Kidney (tissue), 14 donors: Measurements from ENCODE around the gene SCMH1. TPM values are rescaled to one million over a fixed set of nuclear protein-coding genes. Genes with fewer than 3 reads are reported as not detected.

ENCODE experiments used
- DNase-seq, 5 donors: peaks; one replicate each; pipeline ENCODE4 v3.0.0-alpha.2; 2013 to 2020
- FAIRE-seq: peaks from 2 replicates; lab custom pipeline; 2012; peaks lifted over from hg19 to GRCh38; lab: Jason Lieb, UNC
- H3K27ac ChIP-seq, 2 donors: one replicate each; pipeline ENCODE4 v1.7.0; 2013; ENCODE audit warnings: low read depth in 2 of 2, low read length in 2 of 2, inconsistent platforms in 1 of 2
- H3K27me3 ChIP-seq: one replicate; pipeline ENCODE4 v1.7.1; 2013; ENCODE audit warnings: low read length, inconsistent platforms; ENCODE audit not compliant: control insufficient read depth, insufficient read depth
- H3K36me3 ChIP-seq, 3 donors: one replicate each; pipeline versions ENCODE4 v1.7.0 to v1.7.1; 2013; ENCODE audit warnings: low read length in 3 of 3, control low read depth in 1 of 3, inconsistent platforms in 1 of 3; ENCODE audit not compliant: insufficient read depth in 3 of 3, control insufficient read depth in 2 of 3
- H3K4me1 ChIP-seq, 3 donors: one replicate each; pipeline versions ENCODE4 v1.7.0 to v1.7.1; 2013; ENCODE audit warnings: low read length in 3 of 3, inconsistent platforms in 1 of 3, low read depth in 1 of 3; ENCODE audit not compliant: control insufficient read depth in 2 of 3, insufficient read depth in 2 of 3
- H3K4me3 ChIP-seq, 3 donors: one replicate each; pipeline versions ENCODE4 v1.7.0 to v1.8.1; 2013; ENCODE audit warnings: low read length in 3 of 3, control low read depth in 1 of 3, inconsistent platforms in 1 of 3
- H3K9ac ChIP-seq, 3 donors: one replicate each; pipeline versions ENCODE4 v1.7.0 to v1.7.1; 2013; ENCODE audit warnings: low read length in 3 of 3, control low read depth in 1 of 3, inconsistent platforms in 1 of 3
- H3K9me3 ChIP-seq, 3 donors: one replicate each; pipeline versions ENCODE4 v1.7.0 to v1.7.1; 2013; ENCODE audit warnings: low read length in 3 of 3, control low read depth in 1 of 3, inconsistent platforms in 1 of 3; ENCODE audit not compliant: control insufficient read depth in 2 of 3, insufficient read depth in 1 of 3
- CTCF ChIP-seq: IDR thresholded peaks from 3 replicates; pipeline ENCODE4 v1.5.1; 2012; ENCODE audit warnings: mild to moderate bottlenecking, moderate library complexity, borderline replicate concordance; ENCODE audit not compliant: insufficient read depth; ENCODE audit errors: extremely low read depth
- intact Hi-C: fragments of 100-400 bp; cut with DNase I; formaldehyde crosslinking; loops from one replicate; pipeline ENCODE4 v1.11.1; 2022
- polyA plus RNA-seq: library from polyadenylated mRNA; stranded (reverse); fragments of 350-450 nt; fragmentation: Illumina TruSeq; extraction: RNeasy Lipid Tissue Mini Kit (QIAGEN cat#74804); gene quantifications from one replicate; pipeline ENCODE4 v1.2.3, GENCODE V29; 2014; ENCODE audit warnings: low read depth, low replicate concordance; ENCODE audit not compliant: insufficient read depth
- total RNA-seq: library from RNA; stranded (reverse); fragmentation: NEBNext Ultra II Directional; extraction: Animal tissue kit (Norgen Biotek cat#: 25700); gene quantifications from one replicate; pipeline ENCODE4 v1.2.1, GENCODE V29; 2021
- donor health status: control.
- donor health status: control.
- donor health status: control.
- donor health status: control.
- donor health status: control.
- donor health status: DM: yes; HTN: yes; CAD: no.
- donor health status: Normal renal cell carcinoma (clear cell type).

SCMH1 gene
- total and polyA plus RNA-seq, 2 donors from 2014 or later: 26.4 to 58.3 TPM

GRCh38 chr1:40986956-40987355 is 255.2 kb downstream of the SCMH1 start:
- Histone ChIP-seq H3K9me3 (no peaks in the 10 kb centered on the region), H3K36me3 (peaks cover 3 to 22% (median 14%) of the 10 kb centered on the region in 3 donors), H3K4me3 (no peak overlapping the region), H3K27ac (peak overlapping the region; percentile 61 to 66), H3K27me3 (no peaks in the 10 kb centered on the region), H3K9ac (no peak overlapping the region), H3K4me1 (peaks cover 9 to 25% (median 22%) of the 10 kb centered on the region in 3 donors)
- FAIRE-seq (no peak), DNase-seq (peak in 2 of 5 donors; percentile 26 to 71)
- no peak for TF ChIP-seq CTCF
- intact Hi-C loops: no loop called here

- peaks cover 3 to 16% (median 9%) of the 10 kb centered on the region in 3 donors for H3K36me3 ChIP-seq
- FAIRE-seq: no peak
- H3K4me3 ChIP-seq: no peak overlapping the region
- H3K4me1 ChIP-seq: peaks cover 9 to 28% (median 22%) of the 10 kb centered on the region in 3 donors
- no peak for DNase-seq
- no peaks in the 10 kb centered on the region for H3K27me3 ChIP-seq
- H3K9ac ChIP-seq: no peak overlapping the region
- no peaks in the 10 kb centered on the region for H3K9me3 ChIP-seq
- no peak for TF ChIP-seq CTCF
- intact Hi-C loops: no loop called here
- peak overlapping the region; percentile 56 to 66 for H3K27ac ChIP-seq
Observed at GRCh38 chr1:40986328-40986783, 255.8 kb downstream of the SCMH1 start.

- Histone ChIP-seq H3K9ac (no peak overlapping the region), H3K27me3 (no peaks in the 10 kb centered on the region), H3K4me1 (peaks cover 9 to 32% (median 23%) of the 10 kb centered on the region in 3 donors), H3K9me3 (no peaks in the 10 kb centered on the region), H3K36me3 (peaks cover 3 to 15% (median 9%) of the 10 kb centered on the region in 3 donors), H3K27ac (peak overlapping the region; percentile 37 to 56), H3K4me3 (no peak overlapping the region)
- DNase-seq: no peak
- TF ChIP-seq CTCF: no peak
- FAIRE-seq: no peak
- intact Hi-C loops: no loop called here
Observed at GRCh38 chr1:40985875-40986274, 256.2 kb downstream of the SCMH1 start.

GRCh38 chr1:40985161-40985560 is 256.9 kb downstream of the SCMH1 start:
- FAIRE-seq (no peak), DNase-seq (no peak)
- Histone ChIP-seq H3K36me3 (peaks cover 3 to 15% (median 9%) of the 10 kb centered on the region in 3 donors), H3K9ac (no peak overlapping the region), H3K27ac (no peak overlapping the region), H3K27me3 (no peaks in the 10 kb centered on the region), H3K4me1 (peaks cover 9 to 37% (median 28%) of the 10 kb centered on the region in 3 donors), H3K9me3 (no peaks in the 10 kb centered on the region), H3K4me3 (no peak overlapping the region)
- TF ChIP-seq CTCF: no peak
- intact Hi-C loops: no loop called here
